SK-N-SH treated with all-trans-retinoic acid at 6 μM for 48 hours (cell line): Measurements from ENCODE around the gene GAS5.

ENCODE experiments used
- ATAC-seq: fragments of 200-7000 bp; cut with Tn5 transposase; 3 replicates; pipeline ENCODE4 v1.9.1; 2020; ENCODE audit warnings: mild to moderate bottlenecking, moderate library complexity
- ARNTL ChIP-seq: fragments of 450-650 bp; formaldehyde crosslinking; IDR thresholded peaks from 2 replicates; pipeline ENCODE4 v1.5.0; 2020; ENCODE audit warnings: low read depth, mild to moderate bottlenecking, moderate library complexity, borderline replicate concordance
- BACH2 ChIP-seq: fragments of 250-450 bp; sonication (Bioruptor Pico); IDR thresholded peaks from 2 replicates; pipeline ENCODE4 v1.9.0; 2021; ENCODE audit warnings: mild to moderate bottlenecking, borderline replicate concordance
- CREB5 ChIP-seq: fragments of 250-450 bp; sonication (Bioruptor Pico); IDR thresholded peaks from 2 replicates; pipeline ENCODE4 v1.5.1; 2020; ENCODE audit warnings: low read depth, mild to moderate bottlenecking, moderate library complexity
- CSDC2 ChIP-seq: fragments of 250-450 bp; sonication (Bioruptor Pico); IDR thresholded peaks from 2 replicates; pipeline ENCODE4 v1.5.0; 2020; ENCODE audit warnings: mild to moderate bottlenecking, moderate library complexity
- ESRRG ChIP-seq: fragments of 250-450 bp; sonication (Bioruptor Pico); IDR thresholded peaks from 2 replicates; pipeline ENCODE4 v1.6.1; 2021; ENCODE audit warnings: mild to moderate bottlenecking
- GLIS3 ChIP-seq: fragments of 250-450 bp; sonication (Bioruptor Pico); IDR thresholded peaks from 2 replicates; pipeline ENCODE4 v1.5.0; 2020; ENCODE audit warnings: mild to moderate bottlenecking, moderate library complexity
- PATZ1 ChIP-seq: fragments of 250-450 bp; sonication (Bioruptor Pico); IDR thresholded peaks from 2 replicates; pipeline ENCODE4 v1.8.0; 2020; ENCODE audit warnings: mild to moderate bottlenecking, moderate library complexity, borderline replicate concordance
- RARB ChIP-seq: fragments of 250-450 bp; sonication (Bioruptor Pico); IDR thresholded peaks from 2 replicates; pipeline ENCODE4 v1.8.0; 2021; ENCODE audit warnings: mild to moderate bottlenecking, moderate library complexity
- SNAI2 ChIP-seq: fragments of 250-450 bp; sonication (Bioruptor Pico); IDR thresholded peaks from 2 replicates; pipeline ENCODE4 v1.5.0; 2020; ENCODE audit warnings: mild to moderate bottlenecking, moderate library complexity
- TCF4 ChIP-seq: fragments of 250-450 bp; sonication (Bioruptor Pico); IDR thresholded peaks from 2 replicates; pipeline ENCODE4 v1.8.0; 2021; ENCODE audit warnings: mild to moderate bottlenecking, moderate library complexity, borderline replicate concordance
- TOX ChIP-seq: fragments of 250-450 bp; sonication (Bioruptor Pico); IDR thresholded peaks from 2 replicates; pipeline ENCODE4 v1.8.0; 2021; ENCODE audit warnings: mild to moderate bottlenecking, moderate library complexity, borderline replicate concordance
- ZC3H10 ChIP-seq: fragments of 250-450 bp; sonication (Bioruptor Pico); IDR thresholded peaks from 2 replicates; pipeline ENCODE4 v1.5.1; 2021; ENCODE audit warnings: mild to moderate bottlenecking, moderate library complexity
- ZNF565 ChIP-seq: fragments of 450-650 bp; formaldehyde crosslinking; conservative IDR thresholded peaks from 2 replicates; pipeline ENCODE4 v1.5.0; 2020; ENCODE audit warnings: low read depth, mild to moderate bottlenecking, moderate library complexity
- TF ChIP-seq, protein P1 (sequence below): fragments of 250-450 bp; sonication (Bioruptor Pico); IDR thresholded peaks from 2 replicates; pipeline ENCODE4 v1.5.1; 2021; ENCODE audit warnings: mild to moderate bottlenecking, moderate library complexity
- TF ChIP-seq, protein P2 (sequence below): fragments of 250-450 bp; sonication (Bioruptor Pico); IDR thresholded peaks from 2 replicates; pipeline ENCODE4 v1.8.0; 2021; ENCODE audit warnings: low read depth, mild to moderate bottlenecking, moderate library complexity, borderline replicate concordance

GAS5 gene

DNA sequence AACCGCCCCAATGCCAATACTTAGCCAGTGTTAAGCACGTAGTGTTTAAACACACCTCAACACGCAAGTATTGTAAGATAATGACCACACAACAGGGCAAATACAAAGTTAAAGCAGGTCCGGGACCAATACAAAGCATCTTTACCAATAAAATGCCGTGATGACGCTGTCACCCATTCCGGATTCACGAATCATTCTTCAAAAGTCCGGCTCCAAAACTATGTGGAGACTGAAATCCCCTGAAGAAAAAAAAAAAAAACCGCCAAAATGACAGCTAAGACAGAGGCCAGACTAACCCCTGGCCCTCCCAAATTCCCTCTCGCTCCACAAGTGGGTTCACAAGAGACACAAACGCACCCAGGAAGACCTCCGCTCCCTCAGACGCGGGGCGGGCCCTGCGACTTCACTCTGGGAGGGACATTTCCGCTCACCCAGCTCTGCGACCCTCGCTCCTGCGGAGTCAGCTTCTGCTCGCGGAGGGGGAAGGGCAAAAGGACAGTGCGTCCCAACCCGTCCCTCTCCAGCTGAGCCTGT lies 43.9 kb downstream of the GAS5 start (continued):
- TF ChIP-seq, protein P1, sequence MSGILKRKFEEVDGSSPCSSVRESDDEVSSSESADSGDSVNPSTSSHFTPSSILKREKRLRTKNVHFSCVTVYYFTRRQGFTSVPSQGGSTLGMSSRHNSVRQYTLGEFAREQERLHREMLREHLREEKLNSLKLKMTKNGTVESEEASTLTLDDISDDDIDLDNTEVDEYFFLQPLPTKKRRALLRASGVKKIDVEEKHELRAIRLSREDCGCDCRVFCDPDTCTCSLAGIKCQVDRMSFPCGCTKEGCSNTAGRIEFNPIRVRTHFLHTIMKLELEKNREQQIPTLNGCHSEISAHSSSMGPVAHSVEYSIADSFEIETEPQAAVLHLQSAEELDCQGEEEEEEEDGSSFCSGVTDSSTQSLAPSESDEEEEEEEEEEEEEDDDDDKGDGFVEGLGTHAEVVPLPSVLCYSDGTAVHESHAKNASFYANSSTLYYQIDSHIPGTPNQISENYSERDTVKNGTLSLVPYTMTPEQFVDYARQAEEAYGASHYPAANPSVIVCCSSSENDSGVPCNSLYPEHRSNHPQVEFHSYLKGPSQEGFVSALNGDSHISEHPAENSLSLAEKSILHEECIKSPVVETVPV (CRISPR knock-in tag) = no peak
- no peak for TF ChIP-seq RARB (CRISPR knock-in tag)
- TF ChIP-seq SNAI2 (CRISPR knock-in tag) = no peak

DNA sequence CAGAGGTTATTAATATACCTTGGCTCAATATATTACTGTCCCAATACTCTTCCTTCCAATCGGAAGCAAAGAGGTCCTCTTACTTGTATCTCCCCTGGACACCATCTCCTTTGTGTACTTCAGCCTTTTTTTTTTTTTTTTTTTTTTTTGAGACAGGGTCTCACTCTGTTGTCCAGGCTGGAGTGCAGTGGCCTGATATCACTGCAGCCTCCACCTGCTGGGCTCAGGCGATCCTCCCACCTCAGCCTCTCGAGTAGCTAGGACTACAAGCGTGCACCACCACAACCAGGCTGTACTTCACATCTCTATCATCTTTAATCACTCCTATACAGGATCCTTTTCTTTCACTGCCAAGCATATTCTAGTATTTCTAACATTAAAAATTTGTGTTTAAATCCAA lies 46.1 kb downstream of the GAS5 start:
- TF ChIP-seq, protein P1 (CRISPR knock-in tag) = no peak
- no peak for TF ChIP-seq ZC3H10 (CRISPR knock-in tag)
- TF ChIP-seq ESRRG = no peak
- no peak for TF ChIP-seq TOX
- no peak for TF ChIP-seq PATZ1 (CRISPR knock-in tag)
- TF ChIP-seq BACH2 (CRISPR knock-in tag) = no peak
- no peak for TF ChIP-seq GLIS3
- no peak for TF ChIP-seq ZNF565 (CRISPR knock-in tag)
- no peak for TF ChIP-seq TCF4 (CRISPR knock-in tag)
- TF ChIP-seq CSDC2 (CRISPR knock-in tag) = no peak
- TF ChIP-seq CREB5 (CRISPR knock-in tag) = no peak
- no peak for ATAC-seq

- TF ChIP-seq ARNTL = no peak
- TF ChIP-seq, protein P2, sequence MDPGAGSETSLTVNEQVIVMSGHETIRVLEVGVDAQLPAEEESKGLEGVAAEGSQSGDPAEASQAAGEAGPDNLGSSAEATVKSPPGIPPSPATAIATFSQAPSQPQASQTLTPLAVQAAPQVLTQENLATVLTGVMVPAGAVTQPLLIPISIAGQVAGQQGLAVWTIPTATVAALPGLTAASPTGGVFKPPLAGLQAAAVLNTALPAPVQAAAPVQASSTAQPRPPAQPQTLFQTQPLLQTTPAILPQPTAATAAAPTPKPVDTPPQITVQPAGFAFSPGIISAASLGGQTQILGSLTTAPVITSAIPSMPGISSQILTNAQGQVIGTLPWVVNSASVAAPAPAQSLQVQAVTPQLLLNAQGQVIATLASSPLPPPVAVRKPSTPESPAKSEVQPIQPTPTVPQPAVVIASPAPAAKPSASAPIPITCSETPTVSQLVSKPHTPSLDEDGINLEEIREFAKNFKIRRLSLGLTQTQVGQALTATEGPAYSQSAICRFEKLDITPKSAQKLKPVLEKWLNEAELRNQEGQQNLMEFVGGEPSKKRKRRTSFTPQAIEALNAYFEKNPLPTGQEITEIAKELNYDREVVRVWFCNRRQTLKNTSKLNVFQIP = no peak
- ATAC-seq = no peak
These were observed 49.3 kb downstream of the GAS5 start for GRCh38 chr1:173818459-173818858.
